ENCODE results near the gene MAP3K10. TPM values are rescaled to one million over a fixed set of nuclear protein-coding genes. Genes with fewer than 3 reads are reported as not detected.

MAP3K10 gene
- total and polyA plus RNA-seq, 9 of the 15 experiments (the other 6 are each of a cell fraction or from before 2014, with no cell fraction given): 0.01 to 8.0 (median 2.7) TPM; not detected in 1

GRCh38 chr19:40240332-40240731 lies 49.1 kb downstream of the MAP3K10 start:
- in situ Hi-C loops (cut with MboI) (no loop called here), intact Hi-C loops (cut with micrococcal nuclease) (no loop called here)
- ChIA-PET CTCF (ENCODE audit: low intra/inter-chr PET ratio) (no interaction called here), POLR2A (no interaction called here)
- WGBS (ENCODE audit: insufficient coverage, low coverage, missing lambda C conversion rate): 88% methylated on average over 6 of the region's 6 CpGs
- ATAC-seq (no peak), DNase-seq (ENCODE audit: extremely low read depth in 1 of 4, low spot score in 3 of 4) (no peak), FAIRE-seq (no peak)
- Histone ChIP-seq H3K4me1 (replicated peaks in 1 of 2; ENCODE audit: control insufficient read depth in 2 of 2, insufficient read depth in 2 of 2, low read length in 2 of 2) (peaks cover 0 to 9% of the 10 kb centered on the region in 2 experiments; a peak in 1 of 5 replicates), H3K9me1 (ENCODE audit: control insufficient read depth, insufficient read depth, low read length) (no peaks in the 10 kb centered on the region), H3K27me3 (ENCODE audit: control insufficient read depth in 2 of 2, insufficient read depth in 2 of 2, low read length in 2 of 2) (no peaks in the 10 kb centered on the region), H3K27ac (ENCODE audit: extremely low read depth, low read depth, low read length) (no peak overlapping the region), H3K9me3 (replicated peaks; ENCODE audit: control insufficient read depth, insufficient read depth, low read depth, low read length) (no peaks in the 10 kb centered on the region), H3K36me3 (ENCODE audit: control insufficient read depth, insufficient read depth, low read length) (peaks cover 81% of the 10 kb centered on the region; the same call in 2 of the 3 replicates), H3K4me3 (no peak overlapping the region), H3K4me2 (ENCODE audit: insufficient read depth, low read length) (no peak overlapping the region), H2AFZ (ENCODE audit: low read depth, low read length) (no peak overlapping the region), H4K20me1 (replicated peaks; ENCODE audit: control insufficient read depth, insufficient read depth, low read length) (peaks cover under 1% of the 10 kb centered on the region; the same call in 1 of the 2 replicates), H3K9ac (ENCODE audit: insufficient read depth in 1 of 2, low read depth in 2 of 2, low read length in 2 of 2) (no peak overlapping the region), H3K79me2 (ENCODE audit: control insufficient read depth, insufficient read depth, low read length) (peaks cover 10% of the 10 kb centered on the region; the same call in 1 of the 3 replicates)
- TF ChIP-seq ZNF740 (CRISPR knock-in tag; IDR thresholded peaks at IDR 0.05) (no peak), ZNF740 (tag; IDR thresholded peaks at IDR 0.05) (no peak), PATZ1 (CRISPR knock-in tag; IDR thresholded peaks at IDR 0.05; ENCODE audit: borderline replicate concordance) (no peak)
- BruUV-seq (replicated peaks): no TSS peak

Measured in K562 (cell line).